Superior temporal gyrus (tissue), 1 donor: Measurements from ENCODE around the gene CILP.

Experiments used
- DNase-seq: peaks from one replicate; pipeline ENCODE4 v3.0.0-alpha.2; 2016; ENCODE audit errors: extremely low spot score

Gene CILP

GRCh38 chr15:65226221-65226620, 14.9 kb upstream of the CILP start:
- DNase-seq = no peak

GRCh38 chr15:65223996-65224395, 12.7 kb upstream of the CILP start:
- DNase-seq = no peak

GRCh38 chr15:65222891-65223290, 11.6 kb upstream of the CILP start:
- DNase-seq = no peak

- DNase-seq = no peak
These were observed 10.4 kb upstream of the CILP start for GRCh38 chr15:65221697-65222096.

- no peak for DNase-seq
These were observed 7.9 kb upstream of the CILP start for GRCh38 chr15:65219137-65219536.

- DNase-seq = no peak
These were observed 6.5 kb upstream of the CILP start for GRCh38 chr15:65217526-65218482.

- no peak for DNase-seq
These were observed 4.2 kb upstream of the CILP start for GRCh38 chr15:65215496-65215895.

- DNase-seq = no peak
These were observed 2.7 kb upstream of the CILP start for GRCh38 chr15:65214010-65214409.

GRCh38 chr15:65213241-65213640, 2.0 kb upstream of the CILP start:
- no peak for DNase-seq

- no peak for DNase-seq
These were observed 824 bp upstream of the CILP start for GRCh38 chr15:65212097-65212496.

GRCh38 chr15:65211482-65211982, 259 bp upstream of the CILP start:
- no peak for DNase-seq

- no peak for DNase-seq
These were observed 1.3 kb downstream of the CILP start for GRCh38 chr15:65209701-65210643.

- DNase-seq = no peak
These were observed 2.6 kb downstream of the CILP start for GRCh38 chr15:65208647-65209046.

- no peak for DNase-seq
These were observed 3.9 kb downstream of the CILP start for GRCh38 chr15:65207280-65207840.

- no peak for DNase-seq
These were observed 4.5 kb downstream of the CILP start for GRCh38 chr15:65206750-65207149.

GRCh38 chr15:65204931-65205660, 6.2 kb downstream of the CILP start:
- DNase-seq = no peak

- DNase-seq = no peak
These were observed 6.9 kb downstream of the CILP start for GRCh38 chr15:65204236-65204930.

GRCh38 chr15:65201918-65202317, 9.4 kb downstream of the CILP start:
- no peak for DNase-seq

- no peak for DNase-seq
These were observed 12.7 kb downstream of the CILP start for GRCh38 chr15:65198571-65198970.

- DNase-seq = no peak
These were observed 14.0 kb downstream of the CILP start for GRCh38 chr15:65197337-65197645.
